AG04449 (cell line): ENCODE results near the gene TPP1.

Experiments
- CTCF ChIA-PET: fragments of 350-600 bp; formaldehyde crosslinking; extraction: SDS; loops from one replicate; lab custom pipeline; 2021; ENCODE audit warnings: antibody characterized with exemption; lab: Yijun Ruan, JAX
- POLR2A ChIA-PET: fragments of 400-600, 350-600 bp; formaldehyde crosslinking; extraction: SDS; loops from one replicate; lab custom pipeline; 2020; ENCODE audit warnings: antibody characterized with exemption, inconsistent platforms; lab: Yijun Ruan, JAX
- DNase-seq: peaks from one replicate; pipeline ENCODE4 v3.0.0-alpha.2; 2010; ENCODE audit warnings: low read depth, low spot score
- H3K4me3 ChIP-seq: 2 replicates; pipeline ENCODE4 v1.5.1; 2011; ENCODE audit warnings: low read depth, mild to moderate bottlenecking, control low read depth, low read length
- CTCF ChIP-seq: IDR thresholded peaks from one replicate; pipeline ENCODE4 v1.5.1; 2011; ENCODE audit warnings: mild to moderate bottlenecking, moderate library complexity, low read length, control low read depth, inconsistent platforms; ENCODE audit not compliant: insufficient read depth; ENCODE audit errors: missing control alignments

TPP1 gene

GRCh38 chr11:6569706-6570105, 49.5 kb downstream of the TPP1 start:
- ChIA-PET POLR2A (no interaction called here), CTCF (interaction anchor here (0.9 to 3.1 kb wide), 5 partner anchors 9 to 64 kb away, joined by 3 to 14 read pairs (median 3); no protein-coding TSS in a partner anchor)
- TF ChIP-seq CTCF: no peak
- no peak for DNase-seq
- H3K4me3 ChIP-seq: no peak overlapping the region

- POLR2A ChIA-PET: interaction anchor here (0.6 to 1.0 kb wide), 2 partner anchors 53 to 127 kb away, joined by 3 to 6 read pairs; no protein-coding TSS in a partner anchor
Observed at GRCh38 chr11:6568191-6568918, 50.9 kb downstream of the TPP1 start.

GRCh38 chr11:6567371-6567745, 51.9 kb downstream of the TPP1 start:
- H3K4me3 ChIP-seq: no peak overlapping the region
- no peak for DNase-seq
- POLR2A ChIA-PET: no interaction called here
- TF ChIP-seq CTCF: no peak
- CTCF ChIA-PET: interaction anchor here (1.1 to 3.1 kb wide), 2 partner anchors 35 to 115 kb away, joined by 3 to 14 read pairs; partner anchors contain the start of gene MRPL17

More at GRCh38 chr11:6568191-6568918, 50.9 kb downstream of the TPP1 start:
- no peak for TF ChIP-seq CTCF
- DNase-seq: no peak
- CTCF ChIA-PET: interaction anchor here (0.8 to 3.1 kb wide), 4 partner anchors 15 to 114 kb away, joined by 3 to 14 read pairs (median 3); partner anchors contain the start of gene MRPL17
- H3K4me3 ChIP-seq: no peak overlapping the region

DNA sequence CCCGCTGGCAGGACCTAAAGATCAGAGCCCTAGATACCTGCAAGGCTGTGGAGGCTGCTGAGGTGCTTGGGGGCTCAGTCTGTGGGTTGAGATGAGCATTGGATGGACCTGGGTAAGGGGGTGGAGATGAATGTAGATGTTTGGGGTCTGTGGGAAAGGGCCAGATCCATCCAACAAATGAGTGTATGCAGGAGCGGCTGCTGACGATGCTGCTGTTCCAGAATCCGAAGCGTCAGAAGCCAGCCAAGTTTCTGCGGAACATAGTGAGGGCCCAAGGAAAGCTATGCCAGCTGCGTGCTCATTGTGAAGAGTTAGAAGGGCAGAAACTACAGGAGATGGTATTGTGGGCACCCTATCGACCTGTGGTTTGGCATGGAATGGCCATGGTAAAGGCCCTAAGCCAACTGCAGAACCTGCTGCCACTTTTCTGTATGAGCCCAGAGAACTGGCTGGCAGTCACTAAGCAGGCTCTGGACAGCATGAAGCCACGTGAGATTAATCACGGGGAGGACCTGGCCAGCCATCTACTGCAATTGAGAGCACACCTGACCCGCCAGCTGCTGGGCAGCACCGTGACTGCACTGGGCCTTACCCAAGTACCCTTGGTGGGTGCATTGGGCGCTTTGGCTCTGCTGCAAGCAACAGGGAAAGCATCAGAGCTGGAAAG, 52.4 kb downstream of the TPP1 start:
- no peak overlapping the region for H3K4me3 ChIP-seq
- POLR2A ChIA-PET: no interaction called here
- DNase-seq: no peak
- TF ChIP-seq CTCF: no peak
- CTCF ChIA-PET: interaction anchor here (3.1 kb wide), 1 partner anchor 35 kb away, joined by 14 read pairs; no protein-coding TSS in a partner anchor

DNA sequence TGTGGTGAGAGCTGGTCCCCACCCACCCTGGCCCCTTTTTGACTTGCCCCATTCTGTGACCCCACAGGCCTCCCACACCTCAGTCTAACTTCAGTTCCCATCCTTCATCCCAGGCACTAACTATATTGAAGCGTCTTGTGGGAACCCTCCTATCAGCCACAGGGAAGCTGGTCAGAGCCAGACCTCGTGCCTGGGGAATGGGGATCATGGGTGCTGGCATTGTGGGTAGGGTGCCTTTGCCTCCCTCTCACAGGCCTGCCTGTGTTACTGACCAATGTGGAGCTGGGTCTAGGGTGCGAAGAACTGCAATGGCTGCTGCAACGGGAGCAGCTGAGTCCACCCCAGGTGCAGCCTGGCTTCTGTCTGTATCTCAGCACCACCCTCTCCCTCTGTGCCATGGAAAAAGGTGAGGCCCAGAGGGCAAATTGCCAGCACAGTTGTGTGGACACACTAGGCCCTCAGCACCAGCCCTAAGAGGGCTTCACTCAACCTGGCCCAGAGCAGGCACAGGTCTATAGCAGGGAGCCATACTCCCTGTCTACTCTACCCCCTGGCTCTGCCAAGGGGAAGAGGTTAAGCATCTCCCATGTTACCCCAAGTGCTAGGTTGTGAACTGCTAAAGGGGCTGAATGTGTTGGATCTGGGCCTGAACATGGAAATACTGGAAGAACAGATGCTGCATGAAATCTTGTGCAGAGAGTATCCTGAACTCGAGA, 53.1 kb downstream of the TPP1 start:
- no peak for TF ChIP-seq CTCF
- H3K4me3 ChIP-seq: no peak overlapping the region
- no peak for DNase-seq
- POLR2A ChIA-PET: no interaction called here
- CTCF ChIA-PET: interaction anchor here (0.9 to 1.4 kb wide), 2 partner anchors 9 to 36 kb away, joined by 3 read pairs; no protein-coding TSS in a partner anchor

GRCh38 chr11:6565325-6565724, 53.9 kb downstream of the TPP1 start:
- ChIA-PET POLR2A (no interaction called here), CTCF (interaction anchor here (0.9 to 1.4 kb wide), 2 partner anchors 10 to 37 kb away, joined by 3 read pairs; no protein-coding TSS in a partner anchor)
- no peak overlapping the region for H3K4me3 ChIP-seq
- no peak for DNase-seq
- TF ChIP-seq CTCF: no peak
